Measurements from ENCODE around the gene FOXL2NB. TPM values are rescaled to one million over a fixed set of nuclear protein-coding genes. Genes with fewer than 3 reads are reported as not detected.

FOXL2NB gene
- total and polyA plus RNA-seq, 8 donors: 0.04 to 0.21 (median 0.06) TPM; not detected in 2

DNA sequence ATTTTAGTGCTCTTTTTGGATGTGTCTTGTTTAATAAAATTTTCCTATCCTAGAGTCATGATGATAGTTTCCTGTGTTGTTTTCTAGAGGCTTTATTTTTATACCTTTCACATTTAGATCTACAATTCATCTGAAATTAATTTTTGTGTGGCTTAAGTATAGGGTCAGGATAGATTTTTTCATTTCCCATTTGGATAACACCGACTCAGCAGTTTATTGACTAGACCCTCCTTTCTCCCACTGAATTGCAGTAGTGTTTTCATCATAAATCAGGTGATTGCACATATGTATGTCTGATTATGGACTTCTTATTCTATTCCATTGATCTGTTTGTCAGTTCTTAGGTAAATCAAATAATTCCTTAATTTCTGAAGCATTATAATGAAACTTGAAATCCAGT lies 48.7 kb downstream of the FOXL2NB start:
- H3K9me3 ChIP-seq: no peaks in the 10 kb centered on the region
- DNase-seq: no peak
- H3K4me1 ChIP-seq: no peaks in the 10 kb centered on the region
- no peak for TF ChIP-seq CTCF (IDR thresholded peaks at IDR 0.05)
- ATAC-seq: no peak
- H3K27ac ChIP-seq: no peak overlapping the region
- no peaks in the 10 kb centered on the region for H3K36me3 ChIP-seq
- H3K4me3 ChIP-seq: no peak overlapping the region
- intact Hi-C loops (cut with DNase I): no loop called here
- no peaks in the 10 kb centered on the region for H3K27me3 ChIP-seq

Other genes starting within 250 kb of the FOXL2NB start
- gene PIK3CB, start 112.3 kb upstream of the FOXL2NB start, total RNA-seq: 10 to 100 TPM; 31.7 to 39.6 TPM
- 10 to 100 TPM; 12.1 to 16.5 (median 13.8) TPM for gene PIK3CB, start 112.3 kb upstream of the FOXL2NB start, polyA plus RNA-seq (ENCODE audit: insufficient read length in 6 of 6)
- gene FOXL2, start 80 bp upstream of the FOXL2NB start, total RNA-seq: not detected
- not detected for gene FOXL2, start 80 bp upstream of the FOXL2NB start, polyA plus RNA-seq (ENCODE audit: insufficient read length in 6 of 6)
- not detected for gene PRR23A, start 59.1 kb downstream of the FOXL2NB start, total RNA-seq
- not detected for gene PRR23A, start 59.1 kb downstream of the FOXL2NB start, polyA plus RNA-seq (ENCODE audit: insufficient read length in 6 of 6)
- not detected for gene PRR23B, start 73.7 kb downstream of the FOXL2NB start, total RNA-seq
- not detected for gene PRR23B, start 73.7 kb downstream of the FOXL2NB start, polyA plus RNA-seq (ENCODE audit: insufficient read length in 6 of 6)
- not detected for gene PRR23C, start 97.7 kb downstream of the FOXL2NB start, total RNA-seq
- gene PRR23C, start 97.7 kb downstream of the FOXL2NB start, polyA plus RNA-seq (ENCODE audit: insufficient read length in 6 of 6): under 1 TPM in 5 of 6 donors, not detected in 1; 0.06 to 0.07 (median 0.06) TPM